Measurements from ENCODE around the gene CDK2AP2. TPM values are rescaled to one million over a fixed set of nuclear protein-coding genes. Genes with fewer than 3 reads are reported as not detected.

The CDK2AP2 gene
- total and polyA plus RNA-seq, 2 of the 8 experiments (the other 6 are each of a cell fraction or from before 2014, with no cell fraction given): 49.6 to 65.1 TPM

GRCh38 chr11:67466962-67467771 is 40.8 kb downstream of the CDK2AP2 start:
- no peak overlapping the region for H2BK20ac ChIP-seq (ENCODE audit: low read length)
- H3K23ac ChIP-seq (ENCODE audit: insufficient read length): no peak overlapping the region
- ChIA-PET CTCF (ENCODE audit: partially characterized antibody) (interaction anchor here (0.6 to 2.3 kb wide), 12 partner anchors 8 to 297 kb away, joined by 3 to 15 read pairs (median 4); partner anchors contain the start of genes CARNS1, CORO1B and PPP1CA), POLR2A (ENCODE audit: partially characterized antibody) (interaction anchor here (0.6 to 4.6 kb wide), 18 partner anchors 9 to 295 kb away, joined by 3 to 36 read pairs (median 6); partner anchors contain the start of genes CABP4, CARNS1, CORO1B and GPR152)
- H3K4ac ChIP-seq (replicated peaks; ENCODE audit: insufficient read length, low read depth, low read length): no peak overlapping the region
- no peaks in the 10 kb centered on the region for H3K36me3 ChIP-seq (ENCODE audit: control insufficient read depth in 2 of 4, insufficient read depth in 4 of 4, low read length in 3 of 4)
- TF ChIP-seq SAP30 (IDR thresholded peaks at IDR 0.05; ENCODE audit: insufficient read depth, insufficient replicate concordance, low read length) (no peak), POU5F1 (IDR thresholded peaks at IDR 0.05; ENCODE audit: low read depth, low read length) (no peak), JUN (IDR thresholded peaks at IDR 0.05; ENCODE audit: low read depth, low read length) (no peak), EGR1 (IDR thresholded peaks at IDR 0.05; ENCODE audit: borderline replicate concordance, low read depth, low read length) (no peak)
- H2AFZ ChIP-seq (ENCODE audit: low read length): no peak overlapping the region
- H4K91ac ChIP-seq (replicated peaks; ENCODE audit: insufficient read length, low read length): no peak overlapping the region
- DNase-seq (ENCODE audit: low read depth in 1 of 2, low spot score in 2 of 2) (no peak), FAIRE-seq (no peak)
- WGBS, 2 experiments (ENCODE audit: extremely low coverage in 1 of 2, insufficient coverage in 1 of 2, insufficient read length in 1 of 2, insufficient replicate concordance in 2 of 2, low coverage in 1 of 2, low lambda C conversion rate in 2 of 2, missing lambda C conversion rate in 1 of 2): 88% methylated on average over 8 of the region's 11 CpGs; no CpG with 5 or more reads in 1 of the 2 experiments
- H3K79me1 ChIP-seq (ENCODE audit: low read depth, low read length): peaks cover 2% of the 10 kb centered on the region
- H3K27ac ChIP-seq (ENCODE audit: low read depth, low read length): no peak overlapping the region
- no peak overlapping the region for H3K18ac ChIP-seq (ENCODE audit: extremely low read depth, low read length)
- H2AK5ac ChIP-seq (ENCODE audit: low read depth, low read length): no peak overlapping the region
- peaks cover 0 to 3% of the 10 kb centered on the region in 2 experiments for H4K20me1 ChIP-seq (replicated peaks in 1 of 2; ENCODE audit: control insufficient read depth in 1 of 2, insufficient read depth in 2 of 2, low read length in 2 of 2)
- H3K4me1 ChIP-seq (replicated peaks in 1 of 4; ENCODE audit: control insufficient read depth in 3 of 4, insufficient read depth in 4 of 4, low read length in 3 of 4): peaks cover 2 to 14% (median 6%) of the 10 kb centered on the region in 4 experiments; a peak in 6 of 7 replicates
- H3K4me2 ChIP-seq (ENCODE audit: insufficient read depth in 1 of 2, low read depth in 2 of 2, low read length in 2 of 2): peak overlapping the region; percentile 81 to 86; a peak in 3 of 4 replicates
- H3K27me3 ChIP-seq (replicated peaks in 1 of 4; ENCODE audit: control insufficient read depth in 3 of 4, extremely low read depth in 1 of 4, insufficient read depth in 3 of 4, low read length in 3 of 4): no peaks in the 10 kb centered on the region
- H3K23me2 ChIP-seq (ENCODE audit: low read depth, low read length): peaks cover 6% of the 10 kb centered on the region
- H3K9ac ChIP-seq (replicated peaks in 1 of 4; ENCODE audit: extremely low read depth in 1 of 4, low read depth in 3 of 4, low read length in 3 of 4): no peak overlapping the region
- no peak overlapping the region for H2BK12ac ChIP-seq (ENCODE audit: low read depth, low read length)
- no peak overlapping the region for H4K5ac ChIP-seq (ENCODE audit: insufficient read length, low read depth, low read length)
- no peak overlapping the region for H3K14ac ChIP-seq (ENCODE audit: insufficient read length)
- H2BK120ac ChIP-seq (replicated peaks; ENCODE audit: low read depth, low read length): no peak overlapping the region
- H2BK15ac ChIP-seq (ENCODE audit: low read length): no peak overlapping the region
- H4K8ac ChIP-seq (ENCODE audit: extremely low read depth, insufficient read depth, low read length): no peak overlapping the region; the same call in 1 of the 2 replicates
- H2BK5ac ChIP-seq (ENCODE audit: low read depth, low read length): no peak overlapping the region
- H3K9me3 ChIP-seq (ENCODE audit: insufficient read depth in 2 of 2, low read depth in 1 of 2, low read length in 1 of 2): no peaks in the 10 kb centered on the region
- H3K56ac ChIP-seq (replicated peaks; ENCODE audit: insufficient read length, low read depth, low read length): no peak overlapping the region
- H3K4me3 ChIP-seq (ENCODE audit: extremely low read depth in 1 of 4, insufficient read depth in 2 of 4, low read depth in 3 of 4, low read length in 4 of 4): peak overlapping the region in 1 of 4 experiments; percentile 90; a peak in 2 of 8 replicates
- peaks cover 0 to 3% of the 10 kb centered on the region in 2 experiments; a peak in 2 of 4 replicates for H3K79me2 ChIP-seq (ENCODE audit: control insufficient read depth in 1 of 2, insufficient read depth in 2 of 2, low read length in 2 of 2)
